Right hindlimb (tissue), 1 donor: ENCODE results near the gene OR2T29.
"Not testable (repeated sequence)": the region's sequence is repeated elsewhere in the genome, so short reads cannot be mapped to it uniquely, and the experiment has no call there.

ENCODE experiments used
- DNase-seq: peaks from one replicate; pipeline ENCODE4 v3.0.0-alpha.2; 2018

OR2T29 gene

DNA sequence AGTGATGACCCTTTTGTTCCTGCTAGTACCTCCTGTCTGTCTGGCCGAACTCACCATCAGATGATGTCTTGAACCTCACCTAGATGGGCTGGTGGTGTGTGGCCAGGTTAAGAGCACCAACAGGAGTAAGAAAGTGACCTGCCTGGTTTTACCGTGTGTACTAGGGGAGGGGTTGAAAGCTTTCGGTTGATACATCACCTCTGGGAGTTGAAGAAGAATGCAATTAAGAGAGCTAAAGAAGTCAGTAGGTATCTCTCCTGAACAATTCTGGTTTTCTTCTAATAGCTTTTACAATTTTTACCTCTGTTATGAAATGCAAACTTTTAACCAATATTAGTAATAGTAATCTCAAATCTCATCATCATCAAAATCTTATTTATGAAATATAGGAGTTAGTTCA is at the start of gene OR2T29:
TSS of gene OR2T29 (minus strand) at position 101 of the 400 bp plus-strand sequence. CDS start 3,281 bp downstream, outside the sequence.
- not testable (repeated sequence) for DNase-seq

- no peak for DNase-seq
Measured at GRCh38 chr1:248611883-248612414, 49.4 kb upstream of the OR2T29 start.

GRCh38 chr1:248610301-248610700 is 47.7 kb upstream of the OR2T29 start:
- DNase-seq: no peak

DNA sequence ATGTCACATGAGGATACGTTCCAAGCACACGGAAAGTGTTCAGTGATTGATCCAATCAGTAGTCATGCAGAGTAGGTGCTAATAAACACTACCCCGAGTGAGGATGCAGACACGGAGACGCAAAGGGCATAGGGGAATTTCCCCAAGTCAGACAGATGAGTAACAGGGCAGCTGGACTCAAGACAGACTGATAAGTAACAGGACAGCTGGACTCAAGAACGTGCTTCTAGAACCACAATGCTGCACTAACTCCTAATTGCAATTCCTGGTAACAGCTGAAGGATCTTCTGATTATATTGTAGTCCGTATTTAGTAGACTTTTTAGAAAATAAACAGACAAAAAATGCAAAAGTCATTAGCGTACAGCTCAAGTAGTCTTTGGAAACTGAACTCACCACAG is 36.8 kb upstream of the OR2T29 start:
- DNase-seq: no peak

GRCh38 chr1:248597589-248597988 is 35.0 kb upstream of the OR2T29 start, which contains the start of gene OR2T10:
OR2T10 (minus strand) TSS chr1:248597700; CDS start chr1:248593768, 3,932 bp downstream.
- DNase-seq: no peak

DNA sequence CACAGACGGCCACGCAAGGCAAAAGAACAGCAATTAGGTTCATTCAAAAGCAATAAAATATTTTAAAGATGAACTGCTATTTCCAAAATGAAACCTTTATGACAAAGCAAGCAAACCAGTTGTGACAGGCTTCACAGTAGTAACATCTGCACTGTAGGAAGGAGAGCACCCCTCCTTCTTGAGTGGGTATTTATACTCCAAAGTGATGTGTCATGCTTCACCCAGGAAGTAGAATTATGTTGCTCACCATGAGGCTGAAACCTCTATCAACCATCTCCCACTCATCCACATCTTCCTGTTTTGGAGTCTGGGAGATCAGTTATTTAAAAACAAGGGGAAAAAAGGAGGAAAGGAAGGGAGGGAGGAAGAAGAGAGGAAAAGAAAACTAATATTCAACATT is 34.0 kb upstream of the OR2T29 start:
- no peak for DNase-seq

- DNase-seq: no peak
Measured at GRCh38 chr1:248593226-248593625, 30.7 kb upstream of the OR2T29 start.

DNA sequence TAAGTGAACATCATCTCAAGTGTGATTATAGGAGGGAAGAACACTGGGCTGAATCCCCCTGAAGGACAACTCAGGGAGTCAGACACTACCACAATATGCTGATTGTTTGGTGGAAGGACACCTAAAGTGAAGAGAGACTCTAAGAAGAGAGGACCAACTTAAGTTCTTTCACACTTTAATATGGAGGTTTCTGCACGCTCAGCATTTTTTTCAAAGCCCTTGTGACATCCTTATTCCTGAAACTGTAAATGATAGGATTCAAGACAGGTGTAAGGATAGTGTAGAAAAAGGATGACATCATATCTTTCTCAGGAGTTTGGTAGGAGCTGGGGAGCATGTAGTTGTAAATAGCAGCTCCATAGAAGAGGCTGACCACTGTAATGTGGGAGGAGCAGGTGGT is 30.1 kb upstream of the OR2T29 start:
- no peak for DNase-seq

DNA sequence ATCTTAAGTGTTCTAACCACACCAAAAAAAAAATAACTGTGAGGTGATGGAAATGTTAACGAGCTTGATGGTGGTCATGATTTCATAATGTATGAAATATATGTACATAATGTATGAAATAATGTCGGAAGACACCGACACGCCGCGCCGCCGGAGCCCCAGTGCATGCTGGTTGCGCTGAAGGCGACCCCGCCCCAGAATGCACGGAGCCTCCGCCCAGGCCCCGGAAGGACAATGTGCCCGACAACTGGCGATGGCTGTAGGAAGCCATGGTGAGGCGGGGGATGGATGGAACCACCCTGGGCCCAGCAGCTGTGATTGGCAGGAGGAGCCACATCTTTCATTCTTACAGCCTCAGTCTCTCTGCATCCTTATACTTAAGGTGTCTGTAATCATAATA is 27.5 kb upstream of the OR2T29 start:
- no peak for DNase-seq

GRCh38 chr1:248589334-248589733 is 26.8 kb upstream of the OR2T29 start:
- no peak for DNase-seq

DNA sequence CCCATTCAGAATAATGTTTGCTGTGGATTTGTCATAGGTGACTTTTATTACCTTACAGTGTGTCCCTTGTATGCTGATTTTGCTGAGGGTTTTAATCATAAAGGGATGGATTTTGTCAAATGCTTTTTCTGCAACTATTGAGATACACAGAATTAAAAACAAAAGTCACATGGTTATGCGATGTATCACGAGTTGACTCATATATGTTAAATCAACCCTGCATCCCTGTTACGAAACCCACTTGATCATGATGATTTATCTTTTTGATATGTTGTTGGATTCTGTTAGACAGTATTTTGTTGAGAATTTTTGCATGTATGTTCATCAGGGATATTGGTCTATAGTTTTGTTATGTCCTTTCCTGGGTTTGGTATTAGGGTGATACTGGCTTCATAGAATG is 22.7 kb upstream of the OR2T29 start:
- no peak for DNase-seq

GRCh38 chr1:248576260-248576980 is 13.8 kb upstream of the OR2T29 start:
- DNase-seq: no peak

- DNase-seq: not testable (repeated sequence)
Measured at GRCh38 chr1:248574657-248575056, 12.1 kb upstream of the OR2T29 start, which contains the start of gene OR2T34. OR2T34 (minus strand) TSS chr1:248574757; CDS start chr1:248574757, 0 bp downstream.

DNA sequence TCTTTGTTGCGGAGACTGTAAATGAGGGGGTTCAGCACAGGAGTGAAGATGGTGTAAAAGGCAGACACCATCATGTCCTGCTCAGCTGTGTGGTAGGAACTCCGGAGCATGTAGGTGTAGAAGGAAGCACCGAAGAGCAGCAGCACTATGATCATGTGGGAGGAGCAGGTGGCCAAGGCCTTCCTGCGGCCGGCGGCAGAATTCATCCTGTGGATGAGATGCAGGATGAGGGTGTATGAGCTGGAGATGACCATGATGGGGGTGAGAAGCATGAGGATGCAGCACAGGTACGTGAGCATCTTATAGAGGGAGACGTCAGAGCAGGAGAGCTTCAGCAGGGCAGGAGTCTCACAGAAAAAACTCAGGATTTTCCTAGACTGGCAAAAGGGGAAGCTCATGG is 11.3 kb upstream of the OR2T29 start:
- not testable (repeated sequence) for DNase-seq

DNA sequence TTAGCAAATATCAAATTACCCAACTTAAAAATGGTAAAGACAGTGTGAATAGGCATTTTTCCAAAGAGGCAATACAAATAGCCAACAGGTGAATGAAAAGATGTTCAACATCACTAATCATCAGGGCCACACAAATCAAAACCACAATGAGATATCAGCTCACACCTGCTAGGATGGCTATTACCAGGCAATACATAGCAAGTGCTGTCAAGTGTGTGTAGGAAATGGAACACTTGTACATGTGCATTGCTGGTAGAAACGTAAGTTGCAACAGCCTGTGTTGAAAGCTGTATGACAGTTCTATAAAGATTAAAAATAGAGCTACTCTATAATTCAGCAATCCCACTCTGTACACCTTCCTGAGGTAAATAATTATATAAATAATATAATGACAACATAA is 9.5 kb upstream of the OR2T29 start:
- not testable (repeated sequence) for DNase-seq

DNA sequence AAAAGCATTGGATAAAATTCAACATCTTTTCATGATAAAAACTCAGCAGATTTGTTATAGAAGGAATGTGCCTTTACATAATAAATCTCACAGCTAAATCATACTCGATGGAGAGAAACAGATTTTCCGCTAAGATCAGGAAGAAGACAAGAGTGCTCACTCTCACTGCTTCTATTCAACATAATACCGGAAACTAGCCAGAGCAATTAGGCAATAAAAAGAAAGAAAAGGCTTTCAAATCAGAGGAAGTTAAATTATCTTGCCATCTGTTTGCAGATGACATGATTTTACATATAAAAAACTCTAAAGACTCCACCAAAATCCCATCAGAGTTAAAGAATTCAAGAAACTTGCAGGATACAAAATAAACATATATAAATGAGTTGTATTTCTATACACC is 8.2 kb upstream of the OR2T29 start:
- not testable (repeated sequence) for DNase-seq

- DNase-seq: not testable (repeated sequence)
Measured at GRCh38 chr1:248569049-248569448, 6.5 kb upstream of the OR2T29 start.

DNA sequence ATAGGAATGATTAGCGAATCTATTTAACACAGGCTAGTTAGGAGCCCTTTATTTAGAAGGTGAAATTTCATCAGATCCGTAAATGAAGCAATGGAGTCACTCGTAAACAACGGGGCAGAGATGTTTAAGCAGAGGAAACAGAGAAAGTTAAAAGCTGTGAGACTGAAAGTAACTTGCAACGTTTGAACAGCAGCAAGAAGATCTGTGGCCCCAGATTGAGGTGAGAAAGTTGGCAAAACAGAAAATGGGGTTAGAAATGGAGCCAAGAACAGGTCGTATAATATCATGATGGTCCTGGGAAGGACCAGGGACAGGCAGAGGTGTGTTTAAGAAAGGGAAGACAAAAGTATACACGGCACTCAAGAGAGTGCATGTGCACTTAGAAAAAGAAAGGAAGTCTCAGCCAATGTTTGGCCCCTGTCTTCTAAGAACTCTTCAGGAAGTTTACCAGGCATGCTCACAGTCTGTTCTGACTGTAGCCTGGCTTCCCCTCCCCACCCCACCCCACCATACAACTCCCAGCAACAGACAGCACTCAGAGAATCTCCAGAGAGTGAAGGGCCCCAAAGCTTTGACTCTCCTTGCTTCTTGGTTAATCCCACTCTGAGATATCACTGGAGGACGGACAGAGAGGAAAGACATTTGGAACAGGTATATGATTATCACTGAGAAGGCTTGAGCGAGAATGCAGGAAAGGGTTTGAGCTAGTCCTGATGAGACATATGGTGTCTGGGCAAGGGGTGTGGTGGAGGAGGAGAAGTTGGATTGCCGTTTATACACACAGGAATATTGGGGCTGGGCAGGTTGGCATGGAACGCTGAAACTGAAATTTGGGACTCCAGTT is 3.2 kb upstream of the OR2T29 start:
- not testable (repeated sequence) for DNase-seq

DNA sequence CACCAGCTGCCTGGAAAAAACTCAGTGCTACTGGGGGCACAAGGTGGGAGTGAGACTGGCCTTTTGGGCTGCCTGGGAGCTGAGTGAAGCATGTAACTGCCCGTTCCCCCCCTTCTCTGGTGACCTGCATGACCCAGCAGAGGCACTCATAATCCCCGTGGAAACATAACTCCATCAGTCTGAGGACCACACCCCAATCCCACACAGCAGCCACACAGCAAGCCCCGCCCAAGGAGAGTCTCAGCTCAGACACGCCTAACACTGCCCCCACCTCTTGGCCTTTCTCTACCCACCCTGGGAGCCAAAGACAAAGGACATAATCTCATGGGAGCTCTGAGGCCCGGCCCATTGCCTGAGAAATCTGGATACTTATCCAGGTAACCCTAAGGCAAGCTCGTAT is 11.5 kb downstream of the OR2T29 start:
- DNase-seq: not testable (repeated sequence)

DNA sequence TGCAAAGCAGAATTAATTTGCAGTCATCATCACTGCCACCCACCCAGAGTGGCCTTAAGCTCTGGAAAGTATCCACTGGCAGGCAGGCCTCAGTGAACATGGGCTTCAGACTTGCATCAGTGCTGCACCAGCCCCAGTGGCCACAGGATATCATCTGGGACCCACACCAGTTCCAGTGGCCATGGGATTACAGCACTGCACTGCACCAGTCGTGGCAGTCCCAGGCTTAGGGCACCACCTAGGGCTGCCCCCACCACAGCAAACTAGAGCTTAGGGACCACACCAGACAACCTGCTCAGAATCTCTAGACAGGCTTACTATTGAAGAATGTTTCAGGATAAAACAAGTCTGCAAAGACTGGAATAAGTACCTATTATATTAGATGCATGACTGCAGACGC is 15.2 kb downstream of the OR2T29 start:
- not testable (repeated sequence) for DNase-seq

DNA sequence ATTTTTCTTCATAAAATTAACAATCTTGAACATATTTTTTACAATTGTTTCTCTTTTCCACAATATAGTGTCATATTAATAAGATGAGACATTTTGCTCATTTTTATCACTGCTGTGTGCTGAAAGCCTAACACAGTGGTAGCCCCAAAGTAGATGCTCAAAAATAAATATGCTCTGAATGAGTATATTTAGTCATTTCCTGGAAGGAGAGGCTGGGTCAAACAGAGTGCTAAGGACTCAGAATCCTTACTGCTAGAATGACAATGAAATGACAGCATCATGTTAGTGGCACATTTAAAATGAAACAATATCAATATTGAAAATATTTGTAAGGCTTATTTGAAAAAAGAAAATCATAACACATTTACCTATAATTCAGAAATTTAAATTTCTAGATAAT is 25.1 kb downstream of the OR2T29 start:
- not testable (repeated sequence) for DNase-seq

GRCh38 chr1:248521856-248522255 is 40.7 kb downstream of the OR2T29 start:
- no peak for DNase-seq

GRCh38 chr1:248510217-248510616 is 52.4 kb downstream of the OR2T29 start:
- DNase-seq: not testable (repeated sequence)

DNA sequence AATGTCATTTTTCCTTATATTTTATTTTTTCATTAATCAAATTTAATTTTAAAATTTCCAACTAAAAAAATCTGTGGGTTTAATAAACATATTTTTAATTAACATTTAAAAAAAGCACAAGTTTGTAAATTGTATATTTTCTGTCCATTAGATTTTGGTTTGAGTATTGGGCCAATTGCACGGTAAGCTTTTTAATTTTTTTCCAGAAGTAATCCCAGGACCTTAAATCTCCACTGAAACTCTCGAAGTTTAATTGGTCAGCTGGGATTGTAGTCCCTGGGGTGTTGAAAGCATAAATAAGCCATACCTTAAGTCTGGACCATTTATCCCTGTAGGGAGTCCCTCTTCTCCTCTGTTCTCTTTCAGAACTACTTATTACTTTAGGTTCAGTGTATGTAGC is 54.8 kb downstream of the OR2T29 start, which contains the start of gene OR2G6:
TSS of gene OR2G6 (plus strand) at position 301 of the 400 bp plus-strand sequence. CDS start 13,574 bp downstream, outside the sequence.
- DNase-seq: not testable (repeated sequence)
